Activated naive CD8-positive, alpha-beta T cell treated with anti-CD3 and anti-CD28 coated beads for 36 hours (primary cell): ENCODE data around the gene MSI2. TPM values are rescaled to one million over a fixed set of nuclear protein-coding genes. Genes with fewer than 3 reads are reported as not detected.
A peak's percentile ranks its signal among the peaks of the same experiment; 100 is the strongest.

Experiments used
- DNase-seq: peaks from one replicate; pipeline ENCODE4 v3.0.0; 2021
- H3K27ac Mint-ChIP-seq: one replicate; pipeline ENCODE4 v1.8.0; 2022; ENCODE audit warnings: mild to moderate bottlenecking, moderate library complexity, mixed read lengths
- H3K27me3 Mint-ChIP-seq: one replicate; pipeline ENCODE4 v1.8.0; 2022; ENCODE audit warnings: mild to moderate bottlenecking, mixed read lengths
- H3K36me3 Mint-ChIP-seq: one replicate; pipeline ENCODE4 v1.8.0; 2021; ENCODE audit warnings: mild to moderate bottlenecking, mixed read lengths
- H3K4me1 Mint-ChIP-seq: one replicate; pipeline ENCODE4 v1.8.0; 2021; ENCODE audit warnings: mixed read lengths
- H3K4me3 Mint-ChIP-seq: one replicate; pipeline ENCODE4 v1.8.0; 2022; ENCODE audit warnings: mild to moderate bottlenecking, moderate library complexity, mixed read lengths
- H3K9me3 Mint-ChIP-seq: one replicate; pipeline ENCODE4 v1.8.0; 2022; ENCODE audit warnings: mixed read lengths
- total RNA-seq, 2 experiments: library from RNA; stranded (reverse); gene quantifications; one replicate each; pipeline ENCODE4 v1.2.3, GENCODE V29; 2021

The MSI2 gene
- total RNA-seq, 2 experiments from 2014 or later, result 48.0 to 49.4 TPM

GRCh38 chr17:57393368-57393767 lies 137.0 kb downstream of the MSI2 start:
- H3K4me3 Mint-ChIP-seq, result no peak overlapping the region
- H3K9me3 Mint-ChIP-seq, result peaks cover 4% of the 10 kb centered on the region
- no peak overlapping the region for H3K27ac Mint-ChIP-seq
- no peaks in the 10 kb centered on the region for H3K27me3 Mint-ChIP-seq
- H3K4me1 Mint-ChIP-seq, result peaks cover 16% of the 10 kb centered on the region
- no peak for DNase-seq
- H3K36me3 Mint-ChIP-seq, result peaks cover 54% of the 10 kb centered on the region

GRCh38 chr17:57394375-57394774 lies 138.1 kb downstream of the MSI2 start:
- peaks cover 47% of the 10 kb centered on the region for H3K36me3 Mint-ChIP-seq
- H3K9me3 Mint-ChIP-seq, result peaks cover 4% of the 10 kb centered on the region
- no peak for DNase-seq
- no peak overlapping the region for H3K4me3 Mint-ChIP-seq
- no peak overlapping the region for H3K27ac Mint-ChIP-seq
- no peaks in the 10 kb centered on the region for H3K27me3 Mint-ChIP-seq
- H3K4me1 Mint-ChIP-seq, result peaks cover 16% of the 10 kb centered on the region

GRCh38 chr17:57395721-57396321 lies 139.5 kb downstream of the MSI2 start:
- Mint-ChIP-seq H3K27ac (no peak overlapping the region), H3K36me3 (peaks cover 35% of the 10 kb centered on the region)

GRCh38 chr17:57396511-57396921 lies 140.2 kb downstream of the MSI2 start:
- peaks cover 4% of the 10 kb centered on the region for H3K9me3 Mint-ChIP-seq
- peaks cover 12% of the 10 kb centered on the region for H3K4me1 Mint-ChIP-seq
- DNase-seq, result no peak
- H3K27me3 Mint-ChIP-seq, result no peaks in the 10 kb centered on the region
- no peak overlapping the region for H3K27ac Mint-ChIP-seq
- peaks cover 28% of the 10 kb centered on the region for H3K36me3 Mint-ChIP-seq
- no peak overlapping the region for H3K4me3 Mint-ChIP-seq

More at GRCh38 chr17:57395721-57396321, 139.5 kb downstream of the MSI2 start:
- Mint-ChIP-seq H3K9me3 (peaks cover 4% of the 10 kb centered on the region), H3K4me3 (no peak overlapping the region), H3K4me1 (peaks cover 16% of the 10 kb centered on the region), H3K27me3 (no peaks in the 10 kb centered on the region)
- DNase-seq, result no peak

- no peak for DNase-seq
- no peak overlapping the region for H3K27ac Mint-ChIP-seq
- no peaks in the 10 kb centered on the region for H3K27me3 Mint-ChIP-seq
- peaks cover 12% of the 10 kb centered on the region for H3K4me1 Mint-ChIP-seq
- peaks cover 23% of the 10 kb centered on the region for H3K36me3 Mint-ChIP-seq
- H3K9me3 Mint-ChIP-seq, result peaks cover 4% of the 10 kb centered on the region
- no peak overlapping the region for H3K4me3 Mint-ChIP-seq
Observed at GRCh38 chr17:57397402-57397801, 141.1 kb downstream of the MSI2 start.

GRCh38 chr17:57399690-57400089 lies 143.4 kb downstream of the MSI2 start:
- no peak overlapping the region for H3K27ac Mint-ChIP-seq
- no peaks in the 10 kb centered on the region for H3K27me3 Mint-ChIP-seq
- DNase-seq, result no peak
- peaks cover 11% of the 10 kb centered on the region for H3K4me1 Mint-ChIP-seq
- H3K36me3 Mint-ChIP-seq, result peaks cover 8% of the 10 kb centered on the region
- H3K9me3 Mint-ChIP-seq, result no peaks in the 10 kb centered on the region
- H3K4me3 Mint-ChIP-seq, result no peak overlapping the region

- H3K27me3 Mint-ChIP-seq, result no peaks in the 10 kb centered on the region
- H3K4me3 Mint-ChIP-seq, result no peak overlapping the region
- peaks cover 2% of the 10 kb centered on the region for H3K36me3 Mint-ChIP-seq
- DNase-seq, result no peak
- no peaks in the 10 kb centered on the region for H3K9me3 Mint-ChIP-seq
- H3K27ac Mint-ChIP-seq, result no peak overlapping the region
- peaks cover 8% of the 10 kb centered on the region for H3K4me1 Mint-ChIP-seq
Observed at GRCh38 chr17:57400648-57401047, 144.3 kb downstream of the MSI2 start.

- DNase-seq, result no peak
- Mint-ChIP-seq H3K27me3 (no peaks in the 10 kb centered on the region), H3K4me1 (peaks cover 12% of the 10 kb centered on the region), H3K4me3 (no peak overlapping the region), H3K9me3 (no peaks in the 10 kb centered on the region), H3K36me3 (peaks cover 2% of the 10 kb centered on the region), H3K27ac (no peak overlapping the region)
Observed at GRCh38 chr17:57401556-57402488, 145.5 kb downstream of the MSI2 start.

- no peak for DNase-seq
- no peaks in the 10 kb centered on the region for H3K27me3 Mint-ChIP-seq
- peaks cover 21% of the 10 kb centered on the region for H3K4me1 Mint-ChIP-seq
- no peaks in the 10 kb centered on the region for H3K9me3 Mint-ChIP-seq
- peaks cover 2% of the 10 kb centered on the region for H3K36me3 Mint-ChIP-seq
- no peak overlapping the region for H3K4me3 Mint-ChIP-seq
- no peak overlapping the region for H3K27ac Mint-ChIP-seq
Observed at GRCh38 chr17:57402681-57403180, 146.4 kb downstream of the MSI2 start.

GRCh38 chr17:57403236-57403635 lies 146.9 kb downstream of the MSI2 start:
- H3K9me3 Mint-ChIP-seq, result no peaks in the 10 kb centered on the region
- DNase-seq, result no peak
- no peak overlapping the region for H3K4me3 Mint-ChIP-seq
- H3K27me3 Mint-ChIP-seq, result no peaks in the 10 kb centered on the region
- peaks cover 26% of the 10 kb centered on the region for H3K4me1 Mint-ChIP-seq
- H3K36me3 Mint-ChIP-seq, result peaks cover 2% of the 10 kb centered on the region
- H3K27ac Mint-ChIP-seq, result no peak overlapping the region

- Mint-ChIP-seq H3K36me3 (peaks cover 2% of the 10 kb centered on the region), H3K27ac (no peak overlapping the region), H3K9me3 (no peaks in the 10 kb centered on the region), H3K4me1 (peaks cover 33% of the 10 kb centered on the region), H3K4me3 (no peak overlapping the region), H3K27me3 (no peaks in the 10 kb centered on the region)
- DNase-seq, result no peak
Observed at GRCh38 chr17:57404073-57404472, 147.8 kb downstream of the MSI2 start.

GRCh38 chr17:57404795-57405490 lies 148.6 kb downstream of the MSI2 start:
- DNase-seq, result no peak
- no peak overlapping the region for H3K4me3 Mint-ChIP-seq
- no peak overlapping the region for H3K27ac Mint-ChIP-seq
- H3K36me3 Mint-ChIP-seq, result peaks cover 7% of the 10 kb centered on the region
- peaks cover 38% of the 10 kb centered on the region for H3K4me1 Mint-ChIP-seq
- H3K27me3 Mint-ChIP-seq, result no peaks in the 10 kb centered on the region
- H3K9me3 Mint-ChIP-seq, result no peaks in the 10 kb centered on the region

- H3K4me1 Mint-ChIP-seq, result peaks cover 43% of the 10 kb centered on the region
- no peak overlapping the region for H3K27ac Mint-ChIP-seq
- H3K4me3 Mint-ChIP-seq, result no peak overlapping the region
- DNase-seq, result no peak
- peaks cover 8% of the 10 kb centered on the region for H3K36me3 Mint-ChIP-seq
- no peaks in the 10 kb centered on the region for H3K27me3 Mint-ChIP-seq
- H3K9me3 Mint-ChIP-seq, result no peaks in the 10 kb centered on the region
Observed at GRCh38 chr17:57405491-57406072, 149.3 kb downstream of the MSI2 start.

GRCh38 chr17:57406131-57406980 lies 150.0 kb downstream of the MSI2 start:
- H3K27ac Mint-ChIP-seq, result peak overlapping the region; percentile 38
- DNase-seq, result no peak

More at GRCh38 chr17:57406131-57406980, 150.0 kb downstream of the MSI2 start:
- peaks cover 44% of the 10 kb centered on the region for H3K4me1 Mint-ChIP-seq
- no peaks in the 10 kb centered on the region for H3K9me3 Mint-ChIP-seq
- peaks cover 10% of the 10 kb centered on the region for H3K36me3 Mint-ChIP-seq
- H3K27me3 Mint-ChIP-seq, result no peaks in the 10 kb centered on the region
- no peak overlapping the region for H3K4me3 Mint-ChIP-seq
